Sciatic nerve (tissue), 2 donors: ENCODE measurements around the gene SAMD11. TPM values are rescaled to one million over a fixed set of nuclear protein-coding genes. Genes with fewer than 3 reads are reported as not detected.
"Not testable (repeated sequence)": the region's sequence is repeated elsewhere in the genome, so short reads cannot be mapped to it uniquely, and the experiment has no call there.

ENCODE experiments used
- ATAC-seq: fragments of 200-7000 bp; cut with Tn5 transposase; one replicate; pipeline ENCODE4 v1.9.1; 2020; ENCODE audit warnings: mild to moderate bottlenecking, moderate library complexity
- DNase-seq: peaks from one replicate; pipeline ENCODE4 v3.0.0-alpha.2; 2020; ENCODE audit warnings: low spot score
- intact Hi-C: fragments of 100-400 bp; cut with DNase I; formaldehyde crosslinking; loops from one replicate; pipeline ENCODE4 v1.14.2; 2022
- total RNA-seq: library from RNA; stranded (reverse); fragmentation: NEBNext Ultra II Directional; extraction: Animal tissue kit (Norgen Biotek cat#: 25700); gene quantifications from one replicate; pipeline ENCODE4 v1.2.1, GENCODE V29; 2021
- donor health status: DM: no; HTN: no; CAD: no.
- donor health status: DM: no; HTN: no; CAD: no.

SAMD11 gene, protein sequence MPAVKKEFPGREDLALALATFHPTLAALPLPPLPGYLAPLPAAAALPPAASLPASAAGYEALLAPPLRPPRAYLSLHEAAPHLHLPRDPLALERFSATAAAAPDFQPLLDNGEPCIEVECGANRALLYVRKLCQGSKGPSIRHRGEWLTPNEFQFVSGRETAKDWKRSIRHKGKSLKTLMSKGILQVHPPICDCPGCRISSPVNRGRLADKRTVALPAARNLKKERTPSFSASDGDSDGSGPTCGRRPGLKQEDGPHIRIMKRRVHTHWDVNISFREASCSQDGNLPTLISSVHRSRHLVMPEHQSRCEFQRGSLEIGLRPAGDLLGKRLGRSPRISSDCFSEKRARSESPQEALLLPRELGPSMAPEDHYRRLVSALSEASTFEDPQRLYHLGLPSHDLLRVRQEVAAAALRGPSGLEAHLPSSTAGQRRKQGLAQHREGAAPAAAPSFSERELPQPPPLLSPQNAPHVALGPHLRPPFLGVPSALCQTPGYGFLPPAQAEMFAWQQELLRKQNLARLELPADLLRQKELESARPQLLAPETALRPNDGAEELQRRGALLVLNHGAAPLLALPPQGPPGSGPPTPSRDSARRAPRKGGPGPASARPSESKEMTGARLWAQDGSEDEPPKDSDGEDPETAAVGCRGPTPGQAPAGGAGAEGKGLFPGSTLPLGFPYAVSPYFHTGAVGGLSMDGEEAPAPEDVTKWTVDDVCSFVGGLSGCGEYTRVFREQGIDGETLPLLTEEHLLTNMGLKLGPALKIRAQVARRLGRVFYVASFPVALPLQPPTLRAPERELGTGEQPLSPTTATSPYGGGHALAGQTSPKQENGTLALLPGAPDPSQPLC
- total RNA-seq = 6.4 TPM

DNA sequence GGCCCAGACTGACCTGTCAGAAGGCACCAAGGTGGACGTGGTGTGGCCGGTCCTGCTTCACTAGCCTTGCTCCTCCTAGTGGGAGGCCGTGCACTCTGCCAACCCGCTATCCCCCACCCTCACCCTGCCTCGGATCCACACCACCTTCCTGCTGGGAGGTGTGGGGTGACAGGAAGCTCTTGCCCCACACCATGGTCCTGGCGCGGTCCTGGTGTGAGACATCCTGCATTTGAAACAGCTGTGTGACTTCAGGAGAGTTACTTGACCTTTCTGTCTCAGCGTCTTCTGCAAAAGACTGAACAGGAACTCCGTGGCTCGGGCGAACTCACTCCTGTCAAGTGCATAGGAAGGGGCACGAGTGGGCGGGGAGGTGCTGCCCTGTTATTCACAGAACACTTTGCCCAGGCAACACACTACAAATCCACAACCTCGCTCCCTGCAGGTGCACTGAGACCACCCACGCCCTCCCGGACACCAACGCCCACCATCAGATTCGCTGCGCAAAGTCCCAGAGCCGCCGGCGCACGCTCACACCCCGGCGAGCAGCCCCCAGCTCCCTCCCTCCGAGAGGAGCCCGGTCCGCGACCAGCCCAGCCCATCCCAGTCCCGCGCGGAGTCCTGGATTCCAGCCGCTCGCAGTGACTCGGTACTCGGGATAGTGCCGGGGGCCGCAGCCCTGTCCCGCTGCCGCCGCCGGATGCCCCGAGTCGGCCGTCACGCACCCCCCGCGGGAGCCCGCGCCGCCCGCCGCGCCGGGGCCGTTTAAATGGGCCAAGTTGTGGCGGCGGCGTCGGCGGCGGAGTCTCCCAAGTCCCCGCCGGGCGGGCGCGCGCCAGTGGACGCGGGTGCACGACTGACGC lies at the start of gene SAMD11:
Gene SAMD11 (plus strand): TSS at position 793 of the 860 bp plus-strand sequence. CDS start 509 bp downstream, outside the sequence.
- DNase-seq (peak; percentile 88), ATAC-seq (peak; percentile 29)
- intact Hi-C loops = no loop called here

DNA sequence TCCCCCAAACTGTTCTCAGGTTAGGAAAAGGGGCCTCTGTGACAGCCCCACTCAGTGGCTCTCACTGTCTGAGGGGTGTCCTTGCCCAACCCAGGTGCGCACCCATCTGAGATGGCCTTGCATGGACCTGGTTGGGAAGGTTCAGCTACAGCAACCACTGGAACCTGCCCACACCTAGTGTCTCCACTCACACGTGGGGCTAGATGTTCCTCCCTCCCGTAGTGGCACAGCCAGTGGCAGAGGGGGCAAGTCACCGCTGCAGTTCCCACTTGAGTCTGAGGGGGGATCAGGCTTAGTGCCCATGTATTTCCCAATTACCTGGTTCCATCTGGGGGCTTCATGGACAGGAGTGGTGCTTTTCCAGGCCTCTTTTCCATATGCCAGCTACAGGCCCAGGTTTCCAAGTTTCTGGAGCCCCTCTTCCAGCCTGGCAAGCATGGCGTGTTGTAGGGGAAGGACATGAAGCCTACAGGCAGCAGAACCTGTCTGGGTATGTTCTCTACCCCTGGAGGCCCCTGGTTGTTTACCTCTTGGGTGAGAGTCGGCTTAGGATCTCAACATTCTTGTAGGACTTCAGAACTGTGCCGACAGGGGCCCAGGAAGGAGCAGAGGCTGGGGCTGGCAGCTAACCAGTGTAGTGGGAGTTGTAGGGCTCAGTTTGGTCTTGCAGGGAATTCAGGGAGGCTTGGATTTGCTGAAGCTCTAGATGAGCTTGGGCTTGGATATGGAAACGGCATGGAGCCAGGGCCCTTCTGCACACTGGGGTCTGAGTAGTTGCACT lies 47.1 kb upstream of the SAMD11 start:
- intact Hi-C loops, DNase-seq, ATAC-seq: not testable (repeated sequence)

DNA sequence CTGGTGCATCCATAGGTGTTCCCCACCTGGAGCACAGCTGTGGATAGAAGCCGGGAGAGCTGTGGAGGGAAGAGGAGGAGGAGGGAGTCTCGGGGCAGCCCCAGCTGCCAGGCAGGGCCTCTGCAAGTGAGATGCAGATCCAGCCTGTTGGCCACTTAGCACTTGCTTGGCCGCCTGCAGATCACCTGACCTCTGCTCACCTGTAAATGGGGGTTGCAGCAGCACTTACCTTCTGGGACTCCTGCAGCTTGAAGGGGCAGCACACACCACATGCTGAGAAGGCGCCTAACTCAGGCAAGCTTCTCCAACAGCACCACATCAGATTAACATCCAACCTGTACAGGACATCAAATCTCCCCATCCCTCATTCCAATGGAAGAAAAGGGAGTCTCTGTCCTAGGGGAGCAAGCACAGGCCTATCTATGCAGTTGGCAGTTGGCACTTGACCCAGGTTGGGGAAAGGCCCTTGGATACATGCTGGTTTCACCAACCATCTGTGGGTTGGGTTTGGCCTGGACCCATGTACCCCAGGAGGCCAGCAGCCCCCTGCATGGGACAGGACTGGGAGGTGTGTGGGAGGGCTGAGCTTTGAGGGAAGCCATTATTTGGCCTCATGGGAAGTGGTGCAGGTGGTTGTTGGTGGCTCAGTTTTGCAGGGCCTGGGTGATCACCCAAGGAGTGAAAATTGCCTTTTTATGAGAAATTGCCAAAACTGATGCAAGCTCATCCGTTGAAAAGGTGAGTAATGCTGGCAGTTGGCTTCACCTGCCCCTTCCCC lies 46.3 kb upstream of the SAMD11 start:
- intact Hi-C loops, DNase-seq, ATAC-seq: not testable (repeated sequence)

DNA sequence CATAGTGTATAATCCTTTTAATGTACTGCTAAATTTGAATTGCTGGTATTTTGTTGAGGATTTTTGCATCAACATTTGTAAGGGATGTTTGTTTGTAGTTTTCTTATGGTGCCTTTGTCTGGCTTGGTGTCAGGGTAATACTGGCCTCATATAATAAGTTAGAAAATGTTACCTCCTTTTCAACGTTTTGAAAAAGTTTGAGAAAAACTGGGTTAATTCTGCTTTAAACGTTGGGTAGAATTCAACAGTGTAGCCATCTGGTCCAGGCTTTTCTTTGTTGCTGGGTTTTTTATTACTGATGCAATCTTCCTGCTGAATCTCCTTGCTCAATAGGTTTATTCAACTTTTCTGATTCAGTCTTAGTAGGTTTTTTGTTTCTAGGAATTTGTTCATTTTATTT lies 43.2 kb upstream of the SAMD11 start:
- ATAC-seq, intact Hi-C loops: not testable (repeated sequence)

DNA sequence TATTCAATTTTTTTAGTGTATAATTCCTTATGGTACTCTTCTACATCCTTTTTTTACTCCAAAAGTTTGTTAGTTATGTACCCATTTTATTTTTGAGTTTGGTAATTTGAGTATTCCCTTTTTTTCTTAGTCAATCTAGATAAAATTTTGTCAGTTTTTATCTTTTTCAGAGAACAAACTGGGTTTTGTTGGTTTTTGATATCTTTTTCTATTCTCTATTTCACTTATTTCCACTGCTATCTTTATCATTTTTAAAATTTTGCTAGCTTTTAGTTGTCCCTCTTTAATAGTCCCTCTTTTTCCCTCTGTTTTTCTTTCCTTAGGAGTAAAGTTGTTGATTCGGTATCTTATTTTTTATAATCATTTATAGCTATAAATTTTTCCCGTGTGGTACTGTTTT lies 42.8 kb upstream of the SAMD11 start:
- intact Hi-C loops, ATAC-seq, DNase-seq: not testable (repeated sequence)

More for the DNA sequence above, 43.2 kb upstream of the SAMD11 start:
- not testable (repeated sequence) for DNase-seq

DNA sequence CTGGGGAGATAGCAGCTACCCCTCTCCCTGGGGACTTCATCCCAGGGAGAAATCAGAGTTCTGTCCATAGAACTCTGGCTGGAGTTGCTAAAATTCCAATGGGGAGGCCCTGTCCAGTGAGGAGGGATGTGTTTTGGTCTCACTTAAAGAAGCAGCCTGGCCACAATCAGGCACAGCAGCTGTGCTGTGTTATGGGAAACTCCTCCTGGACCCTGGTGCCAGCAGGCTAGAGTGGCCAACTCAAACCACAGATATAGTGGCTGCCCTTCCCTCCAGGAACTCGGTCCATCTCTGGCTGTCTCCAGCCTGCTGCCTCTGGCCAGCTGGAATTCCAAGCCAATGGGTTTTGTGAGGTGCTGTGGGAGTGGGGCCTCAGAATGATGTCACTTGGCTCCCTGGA lies 37.4 kb upstream of the SAMD11 start:
- intact Hi-C loops = no loop called here
- ATAC-seq (no peak), DNase-seq (no peak)

DNA sequence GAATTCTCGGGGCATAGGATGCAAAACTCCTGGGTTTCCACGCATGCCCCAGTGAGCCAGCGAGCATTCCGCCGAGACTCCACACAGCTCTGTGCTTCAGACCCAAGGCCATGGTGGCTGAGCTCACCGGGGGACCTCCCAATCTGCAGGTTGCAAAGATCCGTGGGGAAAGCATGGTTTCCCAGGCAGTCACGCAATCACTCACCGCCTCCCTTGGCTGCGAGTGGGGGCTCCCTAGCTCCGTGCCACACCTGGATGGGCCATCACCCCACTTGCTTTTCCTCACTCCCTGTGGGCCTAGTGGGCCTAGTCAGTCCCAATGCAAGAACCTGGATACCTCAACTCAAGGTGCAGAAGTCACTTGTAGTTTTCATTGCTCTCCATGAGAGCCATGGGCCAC lies 37.0 kb upstream of the SAMD11 start:
- ATAC-seq (no peak), DNase-seq (no peak)
- intact Hi-C loops = no loop called here

DNA sequence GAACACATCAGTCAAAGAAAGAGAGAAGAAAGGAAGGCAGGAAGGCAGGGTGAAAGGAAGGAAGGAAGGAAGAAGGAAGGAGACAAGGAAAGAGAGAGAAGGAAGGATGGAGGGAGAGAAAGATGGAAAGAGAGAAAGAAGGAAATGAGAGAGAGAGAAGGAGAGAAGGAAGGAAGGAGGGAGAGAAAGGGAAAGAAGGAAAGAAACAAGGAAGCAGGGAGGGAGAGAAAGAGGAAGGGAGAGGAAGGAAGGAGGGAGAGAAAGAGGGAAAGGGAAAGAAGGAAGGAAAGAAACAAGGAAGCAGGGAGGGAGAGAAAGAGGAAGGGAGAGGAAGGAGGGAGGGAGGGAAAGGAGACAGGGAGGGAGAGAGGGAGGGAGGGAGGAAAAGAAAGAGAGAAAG lies 35.4 kb upstream of the SAMD11 start:
- no peak for ATAC-seq
- no peak for DNase-seq
- intact Hi-C loops = no loop called here

DNA sequence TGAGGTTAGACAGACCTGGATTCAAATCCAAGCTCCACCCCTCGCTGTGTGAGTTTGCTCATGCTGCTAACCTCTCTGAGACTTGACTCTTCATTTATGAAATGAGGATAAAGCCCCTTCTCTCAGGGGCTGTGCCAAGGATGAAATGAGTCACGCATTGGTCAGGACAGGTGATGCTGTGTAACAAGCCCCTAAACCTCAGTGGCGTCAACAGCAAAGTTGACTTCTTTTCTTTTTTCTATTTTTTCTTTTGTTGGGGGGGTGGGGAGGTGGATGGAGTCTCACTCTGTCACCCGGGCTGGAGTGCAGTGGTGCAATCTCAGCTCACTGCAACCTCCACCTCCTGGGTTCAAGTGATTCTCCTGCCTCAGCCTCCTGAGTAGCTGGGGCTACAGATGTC lies 33.9 kb upstream of the SAMD11 start:
- intact Hi-C loops, DNase-seq, ATAC-seq: not testable (repeated sequence)

DNA sequence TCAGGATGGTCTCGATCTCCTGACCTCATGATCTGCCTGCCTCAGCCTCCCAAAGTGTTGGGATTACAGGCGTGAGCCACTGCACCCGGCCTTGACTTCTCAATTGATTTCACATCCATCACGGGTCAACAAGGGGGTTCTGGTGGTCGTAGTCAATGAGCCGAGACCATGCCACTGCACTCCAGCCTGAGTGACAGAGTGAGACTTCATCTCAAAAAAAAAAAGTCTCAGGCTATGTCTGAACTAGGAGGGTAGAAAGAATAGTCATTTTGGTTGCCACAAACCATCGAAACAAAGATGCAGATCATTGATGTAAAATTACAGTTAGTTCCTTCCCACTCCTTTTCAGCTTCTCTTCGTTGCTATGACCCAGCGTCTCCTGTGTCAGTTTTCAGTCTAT lies 33.5 kb upstream of the SAMD11 start:
- ATAC-seq, intact Hi-C loops, DNase-seq: not testable (repeated sequence)

DNA sequence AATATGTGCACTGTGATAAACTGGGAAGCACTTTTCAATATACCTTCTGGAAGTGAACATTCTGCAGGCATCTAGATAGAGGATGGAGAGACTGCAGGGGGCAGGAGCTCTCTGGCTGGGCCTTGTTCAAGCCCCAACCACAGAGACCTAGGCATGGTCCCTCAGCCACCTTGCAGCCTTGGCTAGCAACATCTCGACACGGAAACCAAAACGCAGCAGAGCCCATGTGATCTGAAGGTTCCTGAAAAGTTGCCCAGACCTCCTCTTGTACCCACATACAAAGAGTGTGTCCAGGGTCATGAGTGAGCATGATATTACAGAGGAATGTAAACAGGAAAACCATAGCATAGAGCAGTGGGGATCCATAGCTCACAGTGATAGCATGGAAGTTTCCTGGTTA lies 33.1 kb upstream of the SAMD11 start:
- DNase-seq = no peak
- intact Hi-C loops = no loop called here
- no peak for ATAC-seq

DNA sequence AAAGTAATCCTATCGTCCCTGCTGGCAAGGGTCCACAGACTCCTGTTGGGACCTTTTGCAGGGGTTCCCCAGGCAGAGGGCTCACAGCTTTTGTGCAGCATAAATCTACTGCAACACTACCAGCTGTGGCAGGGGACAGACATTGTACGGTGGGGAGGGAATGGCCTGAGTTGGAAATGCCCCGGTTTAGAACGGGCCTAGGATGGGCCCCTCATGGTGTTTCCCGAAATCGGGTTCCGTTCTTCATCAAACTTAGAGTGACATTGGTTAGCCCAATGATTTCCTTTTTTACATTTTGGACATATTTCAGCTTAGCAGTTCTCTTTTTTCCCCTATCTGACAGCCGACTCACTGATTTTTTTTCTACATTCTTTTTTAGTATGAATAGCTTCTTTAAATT lies 26.5 kb upstream of the SAMD11 start:
- DNase-seq = no peak

DNA sequence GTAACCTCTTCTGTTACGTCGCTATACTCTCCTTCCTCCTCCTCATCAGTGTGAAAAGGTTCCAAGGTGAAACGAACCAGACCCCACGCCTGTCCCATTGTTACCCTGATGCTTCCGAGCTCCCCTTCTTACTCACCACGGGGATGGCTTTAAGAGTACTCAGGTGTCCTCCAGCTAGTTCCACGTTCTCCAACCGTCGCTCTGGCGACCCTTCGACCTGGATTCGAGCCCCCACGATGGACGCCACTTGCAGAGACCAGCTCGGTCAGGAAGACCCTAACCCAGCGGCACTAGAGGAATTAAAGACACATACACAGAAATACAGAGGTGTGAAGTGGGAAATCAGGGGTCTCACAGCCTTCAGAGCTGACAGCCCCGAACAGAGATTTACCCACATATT lies 25.8 kb upstream of the SAMD11 start:
- intact Hi-C loops, ATAC-seq, DNase-seq: not testable (repeated sequence)

More for the DNA sequence above, 26.5 kb upstream of the SAMD11 start:
- no peak for ATAC-seq
- intact Hi-C loops = no loop called here

DNA sequence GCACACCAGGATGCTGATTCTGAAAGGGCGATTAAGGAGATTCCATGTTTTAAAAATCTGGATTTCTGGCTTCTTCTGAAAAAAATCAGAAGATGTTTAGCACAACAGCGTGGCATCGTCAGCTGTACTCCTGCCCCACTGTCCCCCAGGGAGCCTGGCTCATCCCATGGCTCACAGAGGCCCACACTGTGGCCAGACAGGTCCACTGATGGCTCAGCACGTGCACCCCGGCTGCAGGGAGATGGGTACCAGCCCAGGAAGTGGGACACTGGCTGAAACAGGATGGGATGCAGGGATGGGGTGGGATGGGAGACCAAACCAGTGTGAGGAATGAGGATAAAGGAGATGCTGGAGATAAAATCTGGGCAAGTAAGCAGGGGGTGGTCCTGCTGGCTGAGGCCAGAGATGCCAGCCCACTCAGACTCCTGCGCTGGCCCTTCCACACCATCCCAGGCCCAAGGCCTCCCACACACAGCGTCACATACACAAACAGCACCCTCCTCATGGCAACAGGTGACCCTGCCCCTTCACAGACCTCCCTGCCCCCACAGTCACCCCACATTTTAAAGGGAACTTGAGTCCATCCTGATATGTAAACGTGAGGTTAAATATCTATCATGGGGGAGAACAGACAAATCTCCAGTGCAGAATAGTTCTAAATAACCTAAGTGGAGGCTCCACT lies 23.9 kb upstream of the SAMD11 start:
- intact Hi-C loops = no loop called here
- no peak for ATAC-seq
- DNase-seq = peak; percentile 38

DNA sequence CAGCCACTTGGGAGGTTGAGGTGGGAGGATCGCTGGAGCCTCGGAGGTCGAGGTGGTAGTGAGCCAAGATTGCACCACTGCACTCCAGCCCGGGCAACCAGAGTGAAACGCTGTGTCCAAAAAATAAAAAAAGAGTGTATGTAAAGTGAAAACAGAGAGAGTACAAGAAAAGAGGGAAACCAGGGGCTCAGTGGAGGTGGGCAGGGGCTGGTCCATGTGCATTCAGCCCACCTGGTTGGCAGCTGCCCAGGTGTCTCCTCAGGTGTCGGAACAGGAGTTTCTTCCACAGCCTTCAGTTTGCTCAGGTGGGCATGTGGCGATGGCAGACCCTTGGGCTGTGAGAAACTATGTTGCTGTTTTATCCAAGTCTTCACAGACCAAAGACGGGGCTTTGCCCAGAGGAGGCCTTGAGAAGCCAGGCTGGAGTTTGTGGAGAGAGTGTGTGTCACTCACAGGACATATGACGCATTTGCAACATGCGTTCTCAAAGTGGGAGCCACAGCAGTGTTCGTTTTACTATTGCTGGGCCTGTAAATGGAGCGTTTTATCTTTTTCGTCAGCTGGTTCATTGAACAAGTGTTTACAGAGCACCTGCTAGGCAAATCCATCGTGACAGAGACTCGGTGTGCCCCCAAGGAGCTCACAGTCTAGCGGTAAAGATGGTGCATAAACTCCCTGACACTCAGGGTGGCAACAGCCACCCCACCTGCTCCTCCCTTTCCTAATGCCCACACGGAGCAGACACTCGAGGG lies 22.4 kb upstream of the SAMD11 start:
- intact Hi-C loops = no loop called here
- DNase-seq (no peak), ATAC-seq (no peak)

DNA sequence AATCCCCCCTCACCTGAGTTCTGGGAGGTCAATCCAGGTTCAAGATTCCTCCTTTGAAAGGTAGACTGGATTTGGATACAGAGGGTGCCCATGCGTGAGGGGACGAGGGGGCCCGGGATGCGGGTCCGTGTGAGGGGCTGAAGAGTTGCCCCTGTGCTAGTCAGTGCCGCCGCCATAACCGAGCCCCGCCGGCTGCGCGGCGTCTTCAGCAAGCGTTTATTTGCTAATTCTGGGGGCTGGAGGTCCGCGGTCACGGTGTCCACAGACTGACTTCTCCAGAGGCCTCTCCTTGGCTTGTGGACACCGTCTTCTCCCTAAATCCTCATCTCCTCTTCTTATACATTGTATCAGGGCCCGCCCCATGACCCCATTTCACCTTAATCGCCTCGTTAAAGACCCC lies 20.9 kb upstream of the SAMD11 start:
- DNase-seq = no peak
- intact Hi-C loops = no loop called here
- no peak for ATAC-seq
